ENCODE measurements around the gene GON4L. TPM values are rescaled to one million over a fixed set of nuclear protein-coding genes. Genes with fewer than 3 reads are reported as not detected.

GON4L gene
- total RNA-seq, 1 donor from 2014 or later = 19.9 TPM

GRCh38 chr1:155889566-155889965, 32.6 kb upstream of the GON4L start:
- no peak for TF ChIP-seq CTCF (IDR thresholded peaks at IDR 0.05)
- intact Hi-C loops (cut with DNase I) = no loop called here
- Histone ChIP-seq H3K4me3 (no peak overlapping the region), H3K27me3 (no peaks in the 10 kb centered on the region), H3K36me3 (peaks cover 15 to 31% of the 10 kb centered on the region in 2 donors), H3K27ac (peak overlapping the region; percentile 29 to 66), H3K4me1 (peaks cover 0 to 18% of the 10 kb centered on the region in 2 donors), H3K9me3 (no peaks in the 10 kb centered on the region)
- no peak for DNase-seq (ENCODE audit: low spot score in 2 of 2)

GRCh38 chr1:155888481-155888880, 31.5 kb upstream of the GON4L start:
- TF ChIP-seq CTCF (IDR thresholded peaks at IDR 0.05) = no peak
- DNase-seq (ENCODE audit: low spot score in 2 of 2) = no peak
- H3K36me3 ChIP-seq = peaks cover 15 to 33% of the 10 kb centered on the region in 2 donors
- no peak overlapping the region for H3K27ac ChIP-seq
- no peak overlapping the region for H3K4me3 ChIP-seq
- no peaks in the 10 kb centered on the region for H3K9me3 ChIP-seq
- no peaks in the 10 kb centered on the region for H3K27me3 ChIP-seq
- intact Hi-C loops (cut with DNase I) = no loop called here
- peaks cover 0 to 12% of the 10 kb centered on the region in 2 donors for H3K4me1 ChIP-seq

GRCh38 chr1:155884982-155885381, 28.0 kb upstream of the GON4L start:
- no peaks in the 10 kb centered on the region for H3K9me3 ChIP-seq
- intact Hi-C loops (cut with DNase I) = no loop called here
- H3K27ac ChIP-seq = no peak overlapping the region
- peaks cover 47 to 68% of the 10 kb centered on the region in 2 donors for H3K36me3 ChIP-seq
- DNase-seq (ENCODE audit: low spot score in 2 of 2) = no peak
- peaks cover 0 to 3% of the 10 kb centered on the region in 2 donors for H3K4me1 ChIP-seq
- no peaks in the 10 kb centered on the region for H3K27me3 ChIP-seq
- TF ChIP-seq CTCF (IDR thresholded peaks at IDR 0.05) = no peak
- no peak overlapping the region for H3K4me3 ChIP-seq

- H3K4me3 ChIP-seq = no peak overlapping the region
- no peaks in the 10 kb centered on the region for H3K4me1 ChIP-seq
- peaks cover 47 to 74% of the 10 kb centered on the region in 2 donors for H3K36me3 ChIP-seq
- intact Hi-C loops (cut with DNase I) = no loop called here
- TF ChIP-seq CTCF (IDR thresholded peaks at IDR 0.05) = no peak
- H3K27me3 ChIP-seq = no peaks in the 10 kb centered on the region
- no peaks in the 10 kb centered on the region for H3K9me3 ChIP-seq
- DNase-seq (ENCODE audit: low spot score in 2 of 2) = no peak
- H3K27ac ChIP-seq = no peak overlapping the region
Measured at GRCh38 chr1:155884031-155884960, 27.3 kb upstream of the GON4L start.

- DNase-seq (ENCODE audit: low spot score in 2 of 2) = no peak
- Histone ChIP-seq H3K27me3 (no peaks in the 10 kb centered on the region), H3K4me1 (no peaks in the 10 kb centered on the region), H3K9me3 (no peaks in the 10 kb centered on the region), H3K4me3 (no peak overlapping the region), H3K27ac (no peak overlapping the region), H3K36me3 (peaks cover 41 to 72% of the 10 kb centered on the region in 2 donors)
- intact Hi-C loops (cut with DNase I) = no loop called here
- TF ChIP-seq CTCF (IDR thresholded peaks at IDR 0.05) = no peak
Measured at GRCh38 chr1:155882766-155883165, 25.8 kb upstream of the GON4L start.
